Aorta (tissue), 5 donors: Measurements from ENCODE around the gene TRPC1. TPM values are rescaled to one million over a fixed set of nuclear protein-coding genes. Genes with fewer than 3 reads are reported as not detected.
"Not testable (repeated sequence)": the region's sequence is repeated elsewhere in the genome, so short reads cannot be mapped to it uniquely, and the experiment has no call there.

Source experiments
- ATAC-seq: fragments of 200-7000 bp; cut with Tn5 transposase; one replicate; pipeline ENCODE4 v1.9.1; 2022; ENCODE audit warnings: moderate library complexity; ENCODE audit not compliant: low FRiP score
- DNase-seq, 2 donors: peaks; one replicate each; pipeline ENCODE4 v3.0.0-alpha.2; 2020
- H3K27ac ChIP-seq, 2 donors: one replicate each; pipeline ENCODE4 v1.5.1; 2013; ENCODE audit warnings: low read length in 2 of 2, mild to moderate bottlenecking in 2 of 2, moderate library complexity in 2 of 2, control low read depth in 1 of 2, inconsistent platforms in 1 of 2, low read depth in 1 of 2
- H3K27me3 ChIP-seq, 2 donors: one replicate each; pipeline ENCODE4 v1.6.1; 2013; ENCODE audit warnings: control low read depth in 1 of 2, low read length in 1 of 2, mild to moderate bottlenecking in 1 of 2, moderate library complexity in 1 of 2; ENCODE audit not compliant: insufficient read depth in 2 of 2, control insufficient read depth in 1 of 2
- H3K36me3 ChIP-seq, 2 donors: one replicate each; pipeline ENCODE4 v1.6.1; 2013; ENCODE audit warnings: control low read depth in 1 of 2, low read length in 1 of 2, mild to moderate bottlenecking in 1 of 2; ENCODE audit not compliant: insufficient read depth in 2 of 2, control insufficient read depth in 1 of 2
- H3K4me1 ChIP-seq, 2 donors: one replicate each; pipeline ENCODE4 v1.6.1; 2013; ENCODE audit warnings: low read length in 2 of 2, control low read depth in 1 of 2, mild to moderate bottlenecking in 1 of 2, moderate library complexity in 1 of 2; ENCODE audit not compliant: insufficient read depth in 2 of 2, control insufficient read depth in 1 of 2
- H3K4me3 ChIP-seq, 2 donors: one replicate each; pipeline ENCODE4 v1.5.1; 2013; ENCODE audit warnings: low read length in 2 of 2, control low read depth in 1 of 2, mild to moderate bottlenecking in 1 of 2
- H3K9me3 ChIP-seq: one replicate; pipeline ENCODE4 v1.6.1; 2013; ENCODE audit warnings: mild to moderate bottlenecking, low read length; ENCODE audit not compliant: control insufficient read depth
- WGBS, 2 donors: extraction: QIAGEN DNeasy Blood & Tissue Kit; methylation state at CpG; one replicate each; pipeline ENCODE4 v1.1.7; 2013; 5-methylcytosine and 5-hydroxymethylcytosine counted together
- intact Hi-C, 2 donors: fragments of 100-400 bp; cut with DNase I; formaldehyde crosslinking; loops; one replicate each; pipeline versions ENCODE4 v1.14.2 to v1.15.0; 2022
- polyA plus RNA-seq, 2 donors: library from polyadenylated mRNA; stranded (reverse); fragments of 200-250 nt; gene quantifications; one replicate each; pipeline ENCODE4 v1.2.3, GENCODE V29; 2013
- total RNA-seq, 2 donors: library from RNA; stranded (reverse); fragmentation: NEBNext Ultra II Directional; extraction: Animal tissue kit (Norgen Biotek cat#: 25700); gene quantifications; one replicate each; pipeline ENCODE4 v1.2.1, GENCODE V29; 2021
- donor health status: healthy with polysubstance abuse.
- donor health status: Bipolar disorder and iron deficiency.
- donor health status: DM: no; HTN: no; CAD: no.
- donor health status: DM: no; HTN: no; CAD: no.
- donor health status: DM: yes; HTN: yes; CAD: no.

The TRPC1 gene
- total and polyA plus RNA-seq, 4 donors, result 3.0 to 29.2 (median 19.3) TPM

GRCh38 chr3:142706321-142707127, 17.3 kb upstream of the TRPC1 start:
- Histone ChIP-seq H3K27ac (no peak overlapping the region), H3K9me3 (no peaks in the 10 kb centered on the region), H3K27me3 (no peaks in the 10 kb centered on the region), H3K4me1 (no peaks in the 10 kb centered on the region), H3K36me3 (no peaks in the 10 kb centered on the region), H3K4me3 (no peak overlapping the region)
- ATAC-seq, result no peak
- WGBS, 2 donors, result 84 to 88% methylated on average over 7 of the region's 7 CpGs
- no peak for DNase-seq
- intact Hi-C loops, result no loop called here

- H3K9me3 ChIP-seq, result no peaks in the 10 kb centered on the region
- DNase-seq (no peak), ATAC-seq (no peak)
- no peaks in the 10 kb centered on the region for H3K27me3 ChIP-seq
- no peaks in the 10 kb centered on the region for H3K36me3 ChIP-seq
- intact Hi-C loops, result no loop called here
- H3K27ac ChIP-seq, result no peak overlapping the region
- WGBS, 2 donors, result 92 to 97% methylated on average over 5 of the region's 5 CpGs
- no peak overlapping the region for H3K4me3 ChIP-seq
- no peaks in the 10 kb centered on the region for H3K4me1 ChIP-seq
Observed at GRCh38 chr3:142709207-142709606, 14.6 kb upstream of the TRPC1 start.

GRCh38 chr3:142714882-142715281, 9.0 kb upstream of the TRPC1 start:
- H3K4me1 ChIP-seq, intact Hi-C loops, H3K27ac ChIP-seq, DNase-seq, ATAC-seq, H3K36me3 ChIP-seq, H3K9me3 ChIP-seq, H3K27me3 ChIP-seq, H3K4me3 ChIP-seq: not testable (repeated sequence)
- WGBS, 2 donors, result 91 to 97% methylated on average over 3 of the region's 3 CpGs

DNA sequence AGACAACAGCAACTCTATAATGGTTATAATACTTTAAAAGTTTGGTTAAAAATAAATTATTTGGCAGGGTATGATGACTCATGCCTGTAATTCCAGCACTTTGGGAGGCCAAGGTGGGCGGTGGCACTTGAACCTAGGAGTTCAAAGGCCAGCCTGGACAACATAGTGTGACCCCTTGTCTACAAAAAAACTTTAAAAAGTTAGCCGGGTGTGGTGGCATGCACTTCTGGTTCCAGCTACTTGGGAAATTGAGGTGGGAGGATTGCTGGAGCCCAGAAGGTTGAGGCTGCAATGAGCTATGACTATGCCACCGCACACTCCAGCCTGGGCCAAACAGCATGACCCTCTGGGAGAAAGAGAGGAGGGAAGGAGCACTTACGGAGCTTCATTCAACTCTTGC, 7.7 kb upstream of the TRPC1 start:
- H3K9me3 ChIP-seq, result no peaks in the 10 kb centered on the region
- 88 to 93% methylated on average over 4 of the region's 4 CpGs for WGBS, 2 donors
- intact Hi-C loops, result no loop called here
- ATAC-seq (no peak), DNase-seq (no peak)
- no peaks in the 10 kb centered on the region for H3K4me1 ChIP-seq
- H3K27ac ChIP-seq, result no peak overlapping the region
- no peaks in the 10 kb centered on the region for H3K27me3 ChIP-seq
- no peaks in the 10 kb centered on the region for H3K36me3 ChIP-seq
- no peak overlapping the region for H3K4me3 ChIP-seq

GRCh38 chr3:142723665-142723967, 218 bp upstream of the TRPC1 start:
- ATAC-seq (no peak), DNase-seq (no peak)
- Histone ChIP-seq H3K27ac (no peak overlapping the region), H3K9me3 (no peaks in the 10 kb centered on the region), H3K36me3 (no peaks in the 10 kb centered on the region), H3K27me3 (no peaks in the 10 kb centered on the region), H3K4me1 (no peaks in the 10 kb centered on the region), H3K4me3 (peak overlapping the region; percentile 91 to 95)
- WGBS, 2 donors, result 1% methylated on average over 10 of the region's 10 CpGs
- intact Hi-C loops, result loop anchor here in 1 of 2 donors (5.0 to 10.0 kb wide), 4 partner anchors 126 to 276 kb away; partner anchors contain the start of genes ATR, PLS1 and XRN1

GRCh38 chr3:142724682-142725356, 985 bp downstream of the TRPC1 start:
- ATAC-seq (peak; percentile 82), DNase-seq (peak; percentile 52 to 78)
- no peaks in the 10 kb centered on the region for H3K27me3 ChIP-seq
- WGBS, 2 donors, result 1 to 2% methylated on average over 35 of the region's 35 CpGs
- H3K36me3 ChIP-seq, result no peaks in the 10 kb centered on the region
- peak overlapping the region in 1 of 2 donors; percentile 98 for H3K27ac ChIP-seq
- H3K9me3 ChIP-seq, result no peaks in the 10 kb centered on the region
- H3K4me1 ChIP-seq, result no peaks in the 10 kb centered on the region
- H3K4me3 ChIP-seq, result peak overlapping the region; percentile 91 to 95
- intact Hi-C loops, result loop anchor here (5.0 to 10.0 kb wide), 4 partner anchors 128 to 278 kb away; partner anchors contain the start of genes ATR (in 2 of the 2), PLS1 (in 1 of the 2) and XRN1 (in 1 of the 2)

- intact Hi-C loops, result loop anchor here (5.0 to 10.0 kb wide), 2 partner anchors 148 to 269 kb away; partner anchors contain the start of gene ATR (in 1 of the 2)
- Histone ChIP-seq H3K4me3 (peak overlapping the region; percentile 91 to 95), H3K36me3 (no peaks in the 10 kb centered on the region), H3K27ac (no peak overlapping the region), H3K9me3 (no peaks in the 10 kb centered on the region), H3K27me3 (no peaks in the 10 kb centered on the region), H3K4me1 (no peaks in the 10 kb centered on the region)
- WGBS, 2 donors, result 46 to 52% methylated on average over 5 of the region's 5 CpGs
- DNase-seq (no peak), ATAC-seq (no peak)
Observed at GRCh38 chr3:142725357-142725739, 1.5 kb downstream of the TRPC1 start.

GRCh38 chr3:142726017-142726416, 2.2 kb downstream of the TRPC1 start:
- Histone ChIP-seq H3K36me3 (no peaks in the 10 kb centered on the region), H3K4me1 (no peaks in the 10 kb centered on the region), H3K27ac (no peak overlapping the region), H3K27me3 (no peaks in the 10 kb centered on the region), H3K4me3 (no peak overlapping the region), H3K9me3 (no peaks in the 10 kb centered on the region)
- ATAC-seq (no peak), DNase-seq (no peak)
- intact Hi-C loops, result loop anchor here (5.0 to 10.0 kb wide), 2 partner anchors 149 to 269 kb away; partner anchors contain the start of gene ATR (in 1 of the 2)
- WGBS, 2 donors, result 44 to 48% methylated on average over 1 of the region's 1 CpG
